Measurements from ENCODE around the gene PALLD.

PALLD gene

GRCh38 chr4:168630445-168631187 is 133.8 kb downstream of the PALLD start:
- no peak for DNase-seq

DNA sequence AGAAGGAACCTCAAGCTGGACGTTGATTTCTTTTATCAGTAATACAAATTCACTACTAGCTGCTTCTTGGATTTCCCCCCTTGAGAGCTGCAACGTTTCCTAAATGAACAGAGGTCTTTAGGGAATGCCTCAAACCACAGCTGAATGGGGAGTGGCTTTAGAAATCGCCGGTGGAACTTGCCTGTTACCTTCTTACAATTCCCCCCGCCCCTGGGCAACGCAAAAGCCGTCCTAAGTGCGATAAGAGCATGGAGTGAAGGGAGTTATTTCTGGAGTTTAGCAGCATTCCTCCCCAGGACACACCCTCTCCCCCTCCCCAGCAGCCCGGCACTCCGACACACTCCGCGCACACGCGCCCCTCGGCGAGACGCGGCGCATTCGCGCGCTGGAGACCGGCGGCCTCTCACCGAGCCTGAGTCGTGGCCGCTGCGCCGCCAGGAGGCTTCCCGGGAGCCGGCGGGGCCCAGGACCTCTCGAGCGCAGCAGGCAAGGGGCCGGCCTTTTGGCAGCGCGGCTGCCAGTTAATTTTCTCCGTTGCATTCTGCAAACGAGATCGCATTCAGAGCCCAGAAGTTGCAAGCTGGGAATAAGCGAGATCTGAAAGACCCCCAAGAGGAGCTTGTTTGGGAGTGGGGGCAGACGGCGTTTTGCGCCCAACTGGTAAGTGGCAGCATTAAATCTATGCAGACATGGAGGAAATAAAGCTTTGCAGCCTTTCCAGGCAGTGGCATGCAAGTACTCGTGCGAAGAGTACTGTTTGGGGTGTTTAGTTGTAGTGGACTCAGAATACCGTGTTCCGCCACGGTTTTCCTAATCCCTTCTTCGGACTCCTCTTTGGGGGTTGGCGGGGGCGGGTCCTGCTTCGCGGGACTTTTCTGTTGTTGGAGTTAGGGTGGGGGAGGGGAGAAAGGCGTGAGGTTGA is 134.7 kb downstream of the PALLD start:
- DNase-seq: peak; percentile 12

GRCh38 chr4:168632301-168632725 is 135.5 kb downstream of the PALLD start:
- no peak for DNase-seq

DNA sequence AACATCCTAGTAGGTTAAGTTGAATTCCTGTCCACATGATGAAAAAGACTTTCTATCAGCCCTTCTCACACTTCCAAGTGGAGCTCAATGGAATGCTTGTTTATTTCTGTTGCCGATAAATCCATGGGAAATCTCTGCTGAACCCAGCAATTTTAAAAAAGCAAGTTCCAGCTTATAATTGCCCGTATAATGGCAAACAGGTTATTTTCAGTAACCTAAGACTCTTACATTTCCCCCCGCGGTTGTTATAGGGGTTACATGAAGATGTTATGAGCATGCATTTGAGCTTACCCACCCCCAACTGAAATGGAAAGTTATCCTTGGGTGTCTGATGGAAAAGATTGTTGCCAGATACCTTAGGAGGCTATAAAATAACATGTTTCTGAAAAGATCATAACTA is 136.2 kb downstream of the PALLD start:
- no peak for DNase-seq

DNA sequence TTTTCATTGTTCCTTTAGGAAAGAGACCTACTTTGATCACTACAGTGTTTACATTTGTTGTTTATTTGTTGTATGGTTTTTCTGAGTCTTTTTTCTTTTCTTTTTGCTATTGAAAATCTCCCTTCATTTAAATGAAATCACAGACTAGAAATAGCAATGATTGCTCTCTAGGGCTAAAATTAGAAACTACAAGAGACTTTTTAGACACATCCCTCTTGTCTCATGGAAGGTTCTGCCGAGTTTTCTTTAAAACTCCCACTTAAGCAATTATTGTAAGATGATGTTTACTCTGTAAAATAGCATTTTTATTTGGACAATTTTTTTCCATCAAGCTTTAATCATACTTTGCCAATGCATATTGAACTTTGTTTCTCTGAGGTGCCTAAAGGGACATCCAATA is 136.6 kb downstream of the PALLD start:
- no peak for DNase-seq

GRCh38 chr4:168634276-168634802 is 137.5 kb downstream of the PALLD start:
- no peak for DNase-seq

DNA sequence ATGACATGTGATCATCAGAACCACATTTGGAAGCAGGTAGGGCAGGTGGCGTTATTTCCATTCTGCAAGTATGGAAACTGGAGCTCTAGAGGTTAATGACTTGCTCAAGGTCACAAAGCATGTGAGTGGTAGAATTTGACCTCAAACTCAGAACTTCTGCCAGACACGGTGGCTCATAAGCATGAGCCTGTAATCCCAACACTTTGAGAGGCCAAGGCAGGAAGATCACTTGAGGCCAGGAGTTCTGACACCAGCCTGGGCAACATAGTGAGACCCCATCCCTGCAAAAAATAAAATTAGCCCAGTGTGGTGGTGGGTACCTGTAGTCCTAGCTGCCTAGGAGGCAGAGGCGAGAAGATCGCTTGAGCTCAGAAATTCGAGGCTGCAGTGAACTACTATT is 139.2 kb downstream of the PALLD start:
- DNase-seq: no peak

- no peak for DNase-seq
Observed at GRCh38 chr4:168636506-168637196, 139.8 kb downstream of the PALLD start.

- DNase-seq: no peak
Observed at GRCh38 chr4:168637872-168638756, 141.3 kb downstream of the PALLD start.

GRCh38 chr4:168639914-168640313 is 143.1 kb downstream of the PALLD start:
- no peak for DNase-seq

DNA sequence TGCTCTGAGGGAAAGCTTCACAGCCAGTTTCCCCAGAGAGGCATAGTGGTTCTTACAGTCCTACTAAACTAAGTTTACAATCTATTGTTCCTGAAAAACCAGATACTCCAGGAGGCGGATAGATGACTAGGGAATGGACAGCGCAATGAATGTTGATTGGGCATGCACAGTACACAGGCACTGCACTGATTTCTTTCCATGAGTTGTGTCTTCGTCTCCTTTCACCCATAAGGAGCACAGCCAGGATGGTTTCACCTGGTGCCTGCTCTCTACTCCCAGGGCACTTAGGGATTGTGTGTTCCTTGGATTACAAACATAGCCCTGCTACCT is 144.9 kb downstream of the PALLD start:
- no peak for DNase-seq

DNA sequence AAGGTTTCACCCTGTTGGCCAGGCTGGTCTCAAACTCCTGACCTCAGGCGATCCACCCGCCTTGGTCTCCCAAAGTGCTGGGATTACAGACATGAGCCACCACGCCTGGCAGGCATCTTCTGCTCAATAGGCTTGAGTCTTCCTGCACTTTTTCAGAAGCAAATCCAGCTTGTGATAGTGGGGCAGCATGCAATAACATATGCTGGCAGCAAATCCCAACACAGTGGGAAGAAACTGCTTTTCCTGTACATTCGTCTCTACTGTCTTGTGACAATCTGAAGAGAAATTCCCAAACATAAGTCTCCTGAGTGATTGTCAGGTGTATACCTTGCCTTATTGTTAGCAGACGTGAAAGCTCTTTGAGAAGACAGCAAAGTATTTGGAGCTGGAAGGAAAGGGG is 145.7 kb downstream of the PALLD start:
- no peak for DNase-seq

GRCh38 chr4:168643111-168643795 is 146.4 kb downstream of the PALLD start:
- no peak for DNase-seq

GRCh38 chr4:168643796-168644159 is 146.9 kb downstream of the PALLD start:
- DNase-seq: no peak

GRCh38 chr4:168646001-168646768 is 149.3 kb downstream of the PALLD start:
- DNase-seq: no peak

DNA sequence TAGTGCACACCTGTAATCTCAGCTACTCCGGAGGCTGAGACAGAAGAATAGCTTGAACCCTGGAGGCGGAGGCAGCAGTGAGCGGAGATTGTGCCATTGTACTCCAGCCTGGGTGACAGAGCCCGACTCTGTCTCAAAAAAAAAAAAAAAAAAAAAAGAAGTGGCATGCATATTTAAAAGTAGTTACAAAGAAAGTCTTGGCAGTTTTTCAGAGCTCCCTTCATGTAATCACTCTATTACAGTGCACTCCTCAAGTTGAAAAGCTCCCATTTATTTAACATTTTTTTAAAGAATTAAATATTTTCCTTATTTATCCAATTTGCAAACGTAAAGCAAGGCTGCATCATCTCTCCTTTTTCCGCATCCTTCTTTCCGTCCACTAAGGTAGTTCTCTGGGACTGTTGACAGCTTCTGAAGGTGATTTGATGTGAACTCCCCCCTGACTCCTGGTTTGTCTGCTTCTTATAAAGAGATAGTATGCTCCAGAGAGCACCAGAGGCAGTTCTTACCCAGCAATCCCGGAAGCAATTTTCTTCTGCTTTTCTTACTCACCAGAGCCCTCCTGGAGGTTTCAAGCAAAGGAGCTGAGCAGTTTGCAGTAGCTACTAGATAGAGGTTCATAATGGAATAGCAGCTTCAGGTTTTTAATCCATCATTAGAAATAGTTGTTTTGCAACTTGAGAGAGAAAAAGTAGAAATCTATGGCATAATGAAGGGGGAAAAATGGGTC is 151.0 kb downstream of the PALLD start:
- DNase-seq: no peak

DNA sequence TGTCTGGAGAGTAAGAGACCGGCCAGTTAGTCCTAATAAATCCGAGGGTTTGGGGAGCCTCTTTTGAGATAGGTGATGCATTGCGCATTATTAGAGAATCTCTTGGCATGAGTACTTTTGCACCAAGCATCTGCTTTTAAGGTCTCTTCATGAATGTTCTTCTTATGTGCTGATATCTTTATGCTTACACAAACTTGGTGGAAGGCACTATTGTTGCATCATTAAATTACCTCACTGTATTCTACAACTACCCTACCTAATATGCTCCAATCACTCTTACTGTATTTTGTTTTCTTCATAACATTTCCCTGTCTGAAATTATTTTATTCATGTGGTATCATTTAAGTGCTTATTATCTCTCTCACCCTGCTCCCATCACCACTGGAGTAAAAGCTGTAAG is 151.6 kb downstream of the PALLD start:
- DNase-seq: no peak

- no peak for DNase-seq
Observed at GRCh38 chr4:168648929-168649328, 152.1 kb downstream of the PALLD start.

- no peak for DNase-seq
Observed at GRCh38 chr4:168651374-168651773, 154.5 kb downstream of the PALLD start.

DNA sequence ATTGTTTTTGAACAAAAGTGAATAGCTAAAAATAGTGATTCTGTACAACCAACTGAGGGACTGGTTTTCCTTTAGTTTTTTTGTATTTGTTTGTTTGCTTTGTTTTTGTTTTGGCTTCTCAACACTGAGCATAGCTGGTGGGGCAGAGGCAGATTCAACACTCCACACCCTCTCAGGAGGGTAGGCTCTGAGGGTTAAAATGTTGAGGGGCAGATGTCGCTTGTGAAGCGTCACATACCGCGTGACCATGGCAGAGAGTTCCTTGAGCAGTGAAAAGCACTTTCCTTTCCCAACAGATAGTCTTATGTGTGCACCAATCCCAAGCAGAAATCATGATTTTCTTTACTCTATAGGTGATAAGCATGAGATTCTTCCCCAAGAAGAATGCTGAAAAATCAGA is 155.0 kb downstream of the PALLD start:
- no peak for DNase-seq
